Measurements from ENCODE around the gene INMT. TPM values are rescaled to one million over a fixed set of nuclear protein-coding genes. Genes with fewer than 3 reads are reported as not detected.

The INMT gene
- total RNA-seq, 3 donors from 2014 or later, result 1.6 to 7.5 (median 7.2) TPM

- Histone ChIP-seq H3K4me1 (ENCODE audit: low read depth) (no peaks in the 10 kb centered on the region), H3K4me3 (no peak overlapping the region), H3K36me3 (ENCODE audit: low read depth) (no peaks in the 10 kb centered on the region), H3K9me3 (no peaks in the 10 kb centered on the region)
- intact Hi-C loops (cut with DNase I, micrococcal nuclease), result no loop called here
- no peak for DNase-seq
- ATAC-seq, result no peak
- TF ChIP-seq CTCF (IDR thresholded peaks at IDR 0.05), result no peak
Measured at GRCh38 chr7:30778255-30779025, 26.5 kb downstream of the INMT start.

GRCh38 chr7:30779574-30779973 is 27.6 kb downstream of the INMT start:
- H3K4me3 ChIP-seq, result no peak overlapping the region
- no peaks in the 10 kb centered on the region for H3K9me3 ChIP-seq
- intact Hi-C loops (cut with DNase I, micrococcal nuclease), result no loop called here
- H3K4me1 ChIP-seq (ENCODE audit: low read depth), result no peaks in the 10 kb centered on the region
- ATAC-seq (no peak), DNase-seq (no peak)
- no peak for TF ChIP-seq CTCF (IDR thresholded peaks at IDR 0.05)
- H3K36me3 ChIP-seq (ENCODE audit: low read depth), result no peaks in the 10 kb centered on the region

- Histone ChIP-seq H3K9me3 (no peaks in the 10 kb centered on the region), H3K4me1 (ENCODE audit: low read depth) (no peaks in the 10 kb centered on the region), H3K4me3 (no peak overlapping the region), H3K36me3 (ENCODE audit: low read depth) (no peaks in the 10 kb centered on the region)
- DNase-seq, result no peak
- intact Hi-C loops (cut with DNase I, micrococcal nuclease), result no loop called here
- no peak for TF ChIP-seq CTCF (IDR thresholded peaks at IDR 0.05)
- ATAC-seq, result no peak
Measured at GRCh38 chr7:30780941-30781340, 29.0 kb downstream of the INMT start.

- intact Hi-C loops (cut with DNase I, micrococcal nuclease), result no loop called here
- H3K36me3 ChIP-seq (ENCODE audit: low read depth), result no peaks in the 10 kb centered on the region
Measured at GRCh38 chr7:30782690-30783089, 30.8 kb downstream of the INMT start.

DNA sequence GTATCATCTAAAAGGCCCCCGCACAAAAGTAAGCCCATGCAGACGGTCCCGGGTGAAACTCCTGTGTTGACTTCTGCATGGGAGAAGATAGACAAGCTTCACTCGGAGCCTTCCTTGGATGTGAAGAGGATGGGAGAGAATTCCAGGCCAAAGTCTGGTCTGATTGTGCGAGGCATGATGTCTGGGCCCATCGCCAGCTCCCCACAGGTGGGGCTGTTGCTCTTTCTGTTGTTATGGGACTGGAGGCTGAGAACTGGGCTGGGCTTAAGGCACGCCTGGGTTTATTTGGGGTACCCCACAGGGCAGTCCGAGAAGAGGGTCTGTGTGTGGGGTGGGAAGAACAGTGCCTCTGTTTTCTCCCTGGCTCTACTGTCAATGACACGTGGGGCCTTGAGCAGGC is 33.9 kb downstream of the INMT start:
- TF ChIP-seq CTCF (IDR thresholded peaks at IDR 0.05), result no peak
- Histone ChIP-seq H3K4me1 (ENCODE audit: low read depth) (no peaks in the 10 kb centered on the region), H3K9me3 (no peaks in the 10 kb centered on the region), H3K36me3 (ENCODE audit: low read depth) (no peaks in the 10 kb centered on the region), H3K4me3 (no peak overlapping the region)
- intact Hi-C loops (cut with DNase I, micrococcal nuclease), result no loop called here
- peak in 2 of 3 donors; percentile 60 to 64 for DNase-seq
- ATAC-seq, result peak; percentile 61

More at GRCh38 chr7:30782690-30783089, 30.8 kb downstream of the INMT start:
- H3K4me3 ChIP-seq, result no peak overlapping the region
- no peaks in the 10 kb centered on the region for H3K9me3 ChIP-seq
- ATAC-seq (no peak), DNase-seq (no peak)
- H3K4me1 ChIP-seq (ENCODE audit: low read depth), result no peaks in the 10 kb centered on the region
- no peak for TF ChIP-seq CTCF (IDR thresholded peaks at IDR 0.05)
